NCI-H526 treated with DMSO at 0.1 percent for 48 hours (cell line): ENCODE measurements around the gene BAHCC1.
"Not testable (repeated sequence)": the region's sequence is repeated elsewhere in the genome, so short reads cannot be mapped to it uniquely, and the experiment has no call there.

ENCODE experiments used
- DNase-seq: peaks from one replicate; lab custom pipeline; 2025; lab: John Stamatoyannopoulos, UW

The BAHCC1 gene

GRCh38 chr17:81413497-81414135, 18.4 kb downstream of the BAHCC1 start:
- no peak for DNase-seq

DNA sequence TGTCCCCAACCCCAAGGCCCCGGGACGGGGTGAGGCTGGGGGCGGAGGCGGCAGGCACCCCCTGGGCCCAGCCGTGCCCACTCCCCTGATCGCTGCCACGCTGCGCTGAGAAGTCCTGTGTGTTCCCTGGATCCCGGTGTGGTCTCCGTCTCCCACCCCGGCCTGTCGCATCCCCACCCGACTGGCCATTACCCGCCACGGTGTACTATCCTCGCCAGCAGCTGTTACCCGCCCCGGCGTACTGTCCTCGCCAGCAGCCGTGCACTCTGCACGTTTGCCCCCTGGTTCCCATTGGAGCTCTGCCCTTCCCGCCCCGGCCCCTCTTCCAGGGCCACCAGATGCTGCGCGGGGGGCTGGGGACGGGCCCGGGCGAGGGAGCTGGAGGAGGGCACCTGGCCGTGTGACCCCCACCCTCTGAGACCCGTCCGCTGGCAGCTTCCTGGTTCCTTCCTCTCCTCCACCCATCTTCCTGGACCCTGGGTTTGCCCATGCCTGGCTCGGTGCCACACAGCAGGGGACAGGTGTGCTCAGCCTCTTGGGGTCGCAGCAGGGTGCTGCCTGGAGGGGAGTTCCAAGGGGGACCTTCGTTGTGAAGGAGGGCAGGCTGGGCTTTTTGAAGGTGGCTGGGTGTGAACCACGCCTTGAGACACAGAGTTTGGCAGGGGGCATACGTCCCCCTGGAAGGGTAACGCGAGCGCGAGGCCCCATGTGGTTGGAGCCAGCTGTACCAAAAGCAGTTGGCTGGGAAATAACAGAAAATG, 19.7 kb downstream of the BAHCC1 start:
- DNase-seq: no peak

GRCh38 chr17:81415681-81416080, 20.4 kb downstream of the BAHCC1 start:
- no peak for DNase-seq

- no peak for DNase-seq
Observed at GRCh38 chr17:81416612-81417011, 21.4 kb downstream of the BAHCC1 start.

DNA sequence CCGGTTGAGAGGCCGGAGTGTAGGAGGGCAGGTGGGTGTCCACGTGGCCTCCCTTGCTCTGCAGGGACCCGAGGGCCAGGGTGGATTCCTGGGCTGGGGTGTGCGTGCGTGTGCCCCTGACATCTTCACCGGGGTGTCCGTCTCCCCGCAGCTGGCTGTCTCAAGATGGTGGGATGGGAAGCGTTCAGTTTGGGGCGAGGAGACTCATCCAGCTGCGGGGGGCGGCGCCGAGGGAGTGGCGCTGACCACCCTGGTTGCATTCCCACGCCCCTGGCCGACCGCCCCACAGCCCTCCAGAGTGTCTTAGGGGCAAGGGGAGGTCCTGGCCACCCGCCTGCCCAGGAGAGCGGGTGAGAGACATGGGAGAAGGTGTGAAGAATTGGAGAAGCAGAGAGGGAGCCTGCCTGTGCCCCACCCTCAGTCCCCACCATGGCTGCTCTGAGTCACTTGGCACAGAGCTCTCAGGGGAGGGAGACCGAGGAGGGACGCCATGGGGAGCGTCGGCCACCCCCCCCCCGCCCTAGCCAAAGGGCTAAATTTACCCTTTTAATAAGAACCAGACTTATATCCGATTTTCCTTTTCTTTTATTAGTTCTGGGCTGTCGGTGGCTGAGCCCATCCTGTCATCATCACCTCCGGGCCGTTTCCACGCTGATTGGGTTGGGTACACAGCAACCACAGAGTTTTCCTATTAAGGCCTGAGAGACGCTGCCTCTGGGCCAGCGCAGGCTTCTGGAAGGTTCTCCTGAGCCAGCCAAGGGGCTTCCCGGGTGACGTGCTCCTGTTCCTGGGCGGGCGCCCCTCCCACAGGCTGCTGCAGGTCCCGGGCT, 22.0 kb downstream of the BAHCC1 start:
- DNase-seq: no peak

DNA sequence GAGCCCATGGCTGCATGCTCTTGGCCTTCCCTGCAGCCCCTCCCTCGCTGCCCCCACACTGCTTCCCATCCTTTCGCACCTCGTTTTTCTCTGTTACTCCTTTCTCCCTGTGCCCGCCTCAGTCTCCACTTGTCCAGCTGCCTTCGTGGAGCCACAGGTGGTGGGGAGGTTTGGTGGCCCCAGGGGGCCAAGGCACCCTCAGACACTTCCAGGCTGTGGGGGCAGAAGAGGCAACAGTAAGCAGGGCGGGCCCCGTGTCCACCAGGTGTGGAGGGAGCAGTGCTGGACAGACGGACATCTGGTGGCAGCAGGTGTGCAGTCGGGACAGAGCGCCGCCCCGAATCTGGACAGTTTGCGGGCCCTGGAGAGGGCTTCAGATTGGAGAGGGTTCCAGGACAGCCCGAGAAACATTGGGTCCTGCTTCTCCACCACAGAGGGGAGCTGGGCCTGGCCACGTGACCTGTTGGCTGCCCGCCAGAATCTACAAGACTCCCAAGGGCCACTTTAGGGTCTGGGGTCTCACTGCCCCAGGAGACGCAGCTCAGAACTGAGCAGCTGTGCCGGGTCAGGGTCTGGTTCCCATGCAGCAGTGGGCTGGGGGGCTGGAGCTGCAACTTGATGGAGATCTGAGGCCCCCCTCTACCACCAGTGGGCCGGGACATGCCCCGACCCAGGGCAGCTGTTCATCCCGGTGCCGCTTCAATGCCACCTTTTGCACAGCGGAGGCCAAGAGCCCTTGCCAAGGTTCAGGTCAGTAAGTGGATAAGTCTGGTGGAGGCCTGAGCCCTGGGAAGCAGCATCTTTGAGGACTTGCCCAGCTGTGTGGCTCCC, 22.8 kb downstream of the BAHCC1 start:
- no peak for DNase-seq

DNA sequence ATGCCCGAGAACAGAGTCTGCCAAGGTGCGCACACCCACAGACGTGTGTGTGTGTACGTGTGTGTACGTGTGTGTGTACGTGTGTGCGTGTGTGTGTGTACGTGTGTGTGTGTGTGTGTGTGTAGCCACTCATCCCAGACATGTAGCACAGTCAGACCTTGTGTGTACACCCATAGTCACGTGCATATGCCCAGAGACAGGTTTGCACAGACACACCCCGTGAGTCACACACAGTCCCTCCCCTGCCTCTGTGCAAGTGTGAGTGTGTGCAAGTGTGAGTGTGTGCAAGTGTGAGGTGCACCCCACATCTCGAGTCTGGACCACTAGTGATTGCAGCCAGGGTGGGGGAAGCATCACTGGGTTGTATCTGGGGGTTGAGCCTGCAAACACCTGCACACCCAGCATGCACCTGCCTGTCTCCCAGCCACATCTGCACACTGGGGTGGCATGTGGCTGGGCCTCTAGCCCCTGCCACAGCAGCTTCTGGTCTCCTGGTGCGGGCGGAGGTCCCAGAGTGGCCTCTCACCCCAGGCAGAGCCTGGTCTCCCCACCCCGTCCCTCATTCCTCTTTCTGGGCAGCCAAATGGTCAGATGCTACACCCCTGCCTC, 23.6 kb downstream of the BAHCC1 start:
- no peak for DNase-seq

DNA sequence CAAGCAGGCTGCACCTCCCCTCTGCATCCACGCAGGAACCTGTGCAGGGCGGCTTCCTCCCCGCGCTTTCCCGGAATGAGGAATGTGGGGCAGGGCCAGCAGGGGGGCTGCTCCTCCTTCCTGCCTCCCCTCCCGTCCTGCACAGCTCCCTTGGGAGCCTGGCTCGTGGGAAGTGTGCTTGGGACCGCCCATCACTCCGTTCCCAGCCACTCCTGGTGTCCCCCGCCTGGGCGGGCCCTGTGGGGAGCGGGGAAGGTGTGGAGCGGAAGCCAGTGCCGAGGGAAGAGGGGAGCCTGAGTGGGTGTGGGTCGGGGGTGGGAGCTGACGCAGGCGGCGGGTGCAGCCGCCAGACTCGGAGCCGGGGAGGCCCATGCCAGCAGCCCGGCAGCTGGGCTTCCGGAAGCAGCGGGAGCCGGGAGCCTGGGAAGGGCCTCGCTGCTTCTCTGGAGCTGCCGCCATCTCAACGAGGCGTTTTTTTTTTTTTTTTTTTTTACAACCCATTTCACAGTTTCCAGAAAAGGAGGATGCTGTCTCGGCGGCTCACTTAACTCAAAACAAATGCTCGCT, 24.1 kb downstream of the BAHCC1 start:
- peak; percentile 84 for DNase-seq

DNA sequence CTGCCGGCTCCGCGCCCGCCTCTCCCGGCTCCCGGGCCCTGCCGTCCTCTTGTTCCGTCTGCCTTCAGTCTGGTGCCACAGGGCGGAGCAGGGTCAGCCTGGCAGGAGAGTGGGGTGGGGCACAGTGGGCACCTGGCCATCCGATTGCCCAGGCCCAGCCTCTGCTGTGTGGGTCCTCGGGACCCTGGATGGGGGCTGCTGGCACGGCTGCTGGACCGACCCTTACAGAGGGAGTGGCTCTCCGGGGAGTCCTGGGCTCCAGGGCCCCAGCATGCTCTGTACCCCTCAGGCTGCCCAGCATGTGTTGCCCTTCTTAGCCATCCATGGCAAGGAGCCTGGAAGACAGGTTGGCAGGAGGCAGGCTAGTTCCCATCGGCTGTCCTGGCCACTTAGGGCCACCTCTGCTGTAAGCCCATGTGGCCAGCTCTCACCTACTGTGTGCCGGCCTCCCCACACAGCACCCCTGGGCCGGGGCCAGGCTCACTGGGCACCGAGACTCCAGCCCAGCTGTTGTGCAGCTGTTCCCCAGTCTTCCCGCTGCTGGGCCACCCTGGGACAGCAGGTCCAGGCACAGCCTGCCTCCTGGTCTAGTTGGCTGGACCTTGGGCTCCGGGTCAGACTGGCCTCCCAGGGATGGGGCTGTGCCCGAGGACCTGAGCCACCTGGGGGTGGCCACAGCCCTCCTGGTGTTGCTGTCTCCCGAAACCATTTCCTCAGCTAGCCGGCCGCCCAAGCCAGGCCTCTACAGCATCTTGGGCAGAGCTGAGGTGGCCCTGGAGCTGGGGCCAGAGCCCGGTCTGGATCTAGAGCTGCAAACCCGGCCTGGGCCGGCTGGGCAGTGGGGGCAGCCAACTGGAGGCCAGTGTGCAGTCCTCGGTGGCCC, 24.9 kb downstream of the BAHCC1 start:
- DNase-seq: no peak

DNA sequence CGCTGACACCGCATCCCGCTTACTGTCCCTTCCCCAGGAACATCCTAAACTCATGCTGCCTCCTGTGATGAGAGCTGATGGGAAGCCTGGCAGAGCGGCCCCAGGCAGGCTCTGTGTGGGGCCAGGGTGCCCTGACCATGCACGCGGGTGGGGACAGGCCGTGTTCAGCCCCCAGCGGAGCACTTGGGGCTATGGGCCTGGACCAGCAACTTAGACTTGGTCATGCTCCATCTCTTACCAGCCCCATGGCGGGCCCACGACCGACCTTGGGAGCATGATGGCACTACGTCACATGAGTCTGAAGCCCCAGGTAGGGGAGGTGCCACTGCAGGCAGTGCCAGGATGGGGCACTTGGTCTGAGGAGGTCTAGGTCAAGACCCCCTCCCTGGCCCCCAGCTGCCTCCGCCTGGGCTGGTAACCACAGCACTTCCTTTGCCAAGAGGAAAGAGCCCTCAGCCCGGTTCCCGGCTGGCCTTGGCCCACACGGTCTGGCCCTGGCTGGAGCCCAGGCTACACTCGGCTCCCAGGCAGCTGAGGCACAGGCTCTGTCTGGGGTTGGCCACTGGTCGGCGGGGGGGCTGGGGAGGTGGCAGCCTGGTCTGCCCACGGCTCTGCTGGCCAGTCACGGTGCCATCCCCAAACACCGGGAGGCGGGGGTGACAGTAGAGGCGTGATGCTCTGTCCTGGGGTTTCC, 25.7 kb downstream of the BAHCC1 start:
- DNase-seq: no peak

DNA sequence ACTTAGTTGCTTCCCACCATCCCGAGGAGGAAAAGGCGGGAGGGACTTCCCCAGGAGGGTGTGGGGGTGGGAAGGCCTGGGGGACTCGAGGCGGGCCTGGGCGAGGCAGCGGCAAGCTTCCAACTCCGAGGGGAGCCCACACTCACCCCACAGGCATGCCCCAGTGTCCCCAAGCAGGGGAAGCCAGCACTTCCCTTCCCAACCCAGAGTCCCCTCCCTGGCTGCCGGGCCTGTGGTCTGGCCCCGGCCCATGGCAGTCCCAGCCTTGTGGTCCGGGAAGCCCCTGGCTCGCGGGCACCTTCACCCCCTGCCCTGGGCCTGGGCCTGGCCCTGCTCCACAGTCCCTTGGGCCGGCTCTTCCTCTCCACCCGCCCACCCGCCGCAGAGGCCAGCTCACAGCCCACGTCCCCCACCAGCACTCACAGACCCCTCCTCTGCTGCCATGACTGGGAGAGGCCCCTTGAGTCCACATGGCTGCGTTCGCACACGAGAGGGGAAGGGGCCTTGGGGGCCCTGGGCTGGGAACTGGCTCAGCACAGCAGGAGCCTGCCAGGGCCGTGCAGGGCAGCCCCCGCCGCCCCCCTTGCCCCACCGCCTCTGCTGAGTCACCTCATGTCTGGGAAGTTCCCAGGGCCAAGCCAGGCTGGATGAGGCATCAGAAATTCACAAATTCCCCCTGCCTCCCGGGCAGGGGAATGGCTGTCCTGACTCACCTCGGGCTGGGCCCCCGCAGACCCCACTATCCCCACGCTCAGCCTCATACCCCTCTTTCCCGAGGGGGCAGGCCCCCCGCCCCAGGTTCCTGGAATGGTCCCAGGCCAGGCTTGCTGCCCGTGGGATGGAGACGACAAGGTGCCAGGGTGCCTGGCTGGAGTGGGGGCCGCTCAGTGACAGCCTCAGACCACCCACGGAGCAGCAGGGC, 27.8 kb downstream of the BAHCC1 start:
- DNase-seq: no peak

DNA sequence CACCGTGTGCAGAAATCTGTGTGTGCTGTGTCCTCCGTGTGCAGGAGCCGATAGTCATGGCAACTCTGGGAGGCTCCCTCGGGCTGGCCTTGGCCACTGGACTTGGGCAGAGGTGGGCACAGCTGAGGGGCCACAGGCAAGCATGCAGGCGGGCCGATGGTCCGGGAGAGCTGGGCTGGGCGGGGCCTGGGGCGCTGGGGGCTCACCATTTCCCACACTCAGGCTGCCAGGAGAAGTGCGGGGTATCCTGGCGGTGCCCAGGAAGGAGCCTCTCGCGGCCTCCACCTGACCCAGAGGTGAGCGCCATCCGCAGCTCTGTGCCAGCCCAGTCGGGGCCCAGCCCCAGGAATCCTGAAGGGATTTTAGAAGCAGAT, 28.4 kb downstream of the BAHCC1 start:
- no peak for DNase-seq

DNA sequence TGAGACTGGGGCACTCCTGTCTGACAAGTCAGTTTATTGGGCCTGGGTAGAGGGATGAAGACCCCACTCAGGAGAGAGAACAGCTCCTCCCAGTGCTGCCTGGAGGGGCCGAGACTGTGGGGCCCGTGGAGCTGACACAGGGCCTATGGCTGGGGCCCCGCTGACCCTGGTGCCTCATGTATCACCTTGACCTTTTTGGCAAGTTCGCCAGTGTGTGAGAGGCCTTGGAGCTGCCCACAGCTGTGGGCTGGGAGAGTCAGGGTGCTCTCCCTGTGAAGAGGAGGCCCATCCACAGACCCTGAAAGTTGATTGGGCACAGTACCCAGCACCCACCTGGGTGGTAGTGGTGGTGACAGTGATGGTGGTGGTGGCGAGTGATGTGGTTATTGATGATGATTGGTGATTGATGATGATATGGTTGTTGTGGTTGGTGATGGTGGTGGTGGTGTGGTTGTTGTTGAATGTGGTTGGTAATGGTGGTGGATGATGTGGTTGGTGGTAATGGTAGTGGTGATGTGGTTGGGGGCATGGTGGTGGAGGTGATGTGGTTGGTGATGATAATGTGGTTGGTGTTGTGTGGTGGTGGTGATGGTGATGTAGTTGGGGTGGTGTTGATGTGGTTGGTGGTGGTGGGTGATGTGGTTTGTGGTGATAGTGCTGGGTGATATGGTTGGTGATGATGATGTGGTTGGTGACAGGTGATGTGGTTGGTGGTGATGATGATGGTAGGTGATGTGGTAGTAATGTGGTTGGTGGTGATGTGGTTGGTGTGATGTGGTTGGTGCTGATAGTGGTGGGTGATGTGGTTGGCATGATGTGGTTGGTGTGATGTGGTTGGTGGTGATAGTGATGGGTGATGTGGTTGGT, 29.1 kb downstream of the BAHCC1 start:
- no peak for DNase-seq

GRCh38 chr17:81425041-81425440, 29.8 kb downstream of the BAHCC1 start:
- DNase-seq: not testable (repeated sequence)

DNA sequence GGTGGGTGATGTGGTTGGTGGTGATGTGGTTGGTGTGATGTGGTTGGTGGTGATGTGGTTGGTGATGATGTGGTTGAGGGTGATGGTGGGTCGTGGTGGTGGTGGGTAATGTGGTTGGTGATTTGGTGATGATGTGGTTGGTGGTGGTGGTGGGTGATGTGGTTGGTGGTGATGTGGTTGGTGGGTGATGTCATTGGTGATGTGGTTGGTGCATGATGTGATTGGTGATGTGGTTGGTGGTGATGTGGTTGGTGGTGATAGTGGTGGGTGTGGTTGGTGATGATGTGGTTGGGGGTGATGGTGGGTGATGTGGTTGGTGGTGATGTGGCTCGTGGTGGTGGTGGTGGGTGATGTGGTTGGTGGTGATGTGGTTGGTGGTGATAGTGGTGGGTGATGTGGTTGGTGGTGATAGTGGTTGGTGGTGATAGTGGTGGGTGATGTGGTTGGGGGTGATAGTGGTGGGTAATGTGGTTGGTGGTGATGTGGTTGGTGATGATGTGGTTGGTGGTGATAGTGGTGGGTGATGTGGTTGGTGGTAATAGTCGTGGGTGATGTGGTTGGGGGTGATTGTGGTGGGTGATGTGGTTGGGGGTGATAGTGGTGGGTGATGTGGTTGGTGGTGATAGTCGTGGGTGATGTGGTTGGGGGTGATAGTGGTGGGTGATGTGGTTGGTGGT, 30.6 kb downstream of the BAHCC1 start:
- not testable (repeated sequence) for DNase-seq

DNA sequence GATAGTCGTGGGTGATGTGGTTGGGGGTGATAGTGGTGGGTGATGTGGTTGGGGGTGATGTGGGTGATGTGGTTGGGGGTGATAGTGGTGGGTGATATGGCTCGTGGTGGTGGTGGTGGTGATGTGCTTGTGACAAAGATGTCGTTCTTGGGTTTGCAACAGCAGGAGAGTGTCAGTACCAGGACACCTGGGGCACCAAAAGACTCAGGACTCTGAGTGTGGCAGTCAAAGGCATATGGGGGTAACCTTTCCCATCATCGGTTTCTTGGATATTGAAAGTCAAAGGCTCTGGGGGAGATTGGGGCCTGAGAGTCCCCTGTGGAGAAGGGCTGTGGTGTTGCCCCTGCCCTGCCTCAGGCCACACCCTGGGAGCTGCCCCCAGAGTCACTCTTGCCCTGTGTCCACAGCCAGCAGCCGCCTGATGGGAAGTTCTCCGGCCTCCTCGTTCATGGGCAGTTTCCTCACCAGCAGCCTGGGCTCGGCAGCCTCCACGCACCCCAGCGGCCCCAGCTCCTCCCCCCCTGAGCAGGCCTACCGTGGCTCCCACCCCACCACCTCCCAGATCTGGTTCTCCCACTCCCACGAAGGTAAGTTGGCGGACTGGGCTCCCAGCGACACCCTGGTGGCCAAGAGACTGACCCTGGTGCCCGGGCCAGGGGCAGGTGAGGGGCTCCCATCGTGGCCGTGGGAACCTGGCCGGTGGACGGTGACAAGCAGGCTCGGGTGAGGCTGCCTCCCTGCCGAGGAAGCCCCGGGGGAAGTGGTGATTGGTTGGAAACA, 31.3 kb downstream of the BAHCC1 start:
- DNase-seq: no peak
